ENCODE data around the gene TIMP1.

TIMP1 gene

GRCh38 chrX:47631676-47632075 is 49.4 kb downstream of the TIMP1 start:
- no peak for DNase-seq (ENCODE audit: low read depth)
- no peak overlapping the region for H3K4me3 ChIP-seq (ENCODE audit: low read length)
- no peak for TF ChIP-seq CTCF (IDR thresholded peaks at IDR 0.05; ENCODE audit: insufficient read depth, low read depth, low read length, missing control alignments)

GRCh38 chrX:47632666-47633065 is 50.4 kb downstream of the TIMP1 start:
- no peak for TF ChIP-seq CTCF (IDR thresholded peaks at IDR 0.05; ENCODE audit: insufficient read depth, low read depth, low read length, missing control alignments)
- H3K4me3 ChIP-seq (ENCODE audit: low read length) = no peak overlapping the region
- DNase-seq (ENCODE audit: low read depth) = no peak

GRCh38 chrX:47633689-47634590 is 51.7 kb downstream of the TIMP1 start:
- H3K4me3 ChIP-seq (ENCODE audit: low read length) = no peak overlapping the region
- no peak for DNase-seq (ENCODE audit: low read depth)
- TF ChIP-seq CTCF (IDR thresholded peaks at IDR 0.05; ENCODE audit: insufficient read depth, low read depth, low read length, missing control alignments) = no peak

- H3K4me3 ChIP-seq (ENCODE audit: low read length) = no peak overlapping the region
- no peak for TF ChIP-seq CTCF (IDR thresholded peaks at IDR 0.05; ENCODE audit: insufficient read depth, low read depth, low read length, missing control alignments)
- DNase-seq (ENCODE audit: low read depth) = no peak
These were observed 52.8 kb downstream of the TIMP1 start for GRCh38 chrX:47634871-47635575.

Data from epithelial cell of esophagus (primary cell).